Skeletal muscle tissue (tissue), 4 donors: ENCODE results near the gene PLAGL1. TPM values are rescaled to one million over a fixed set of nuclear protein-coding genes. Genes with fewer than 3 reads are reported as not detected.
A peak's percentile ranks its signal among the peaks of the same experiment; 100 is the strongest.
"Not testable (repeated sequence)": the region's sequence is repeated elsewhere in the genome, so short reads cannot be mapped to it uniquely, and the experiment has no call there.

Source experiments
- H3K27ac ChIP-seq: one replicate; pipeline ENCODE4 v1.7.0; 2013; ENCODE audit warnings: mild to moderate bottlenecking, low read depth, low read length, inconsistent platforms
- H3K27me3 ChIP-seq, 3 donors: one replicate each; pipeline ENCODE4 v1.7.0; 2013; ENCODE audit warnings: low read length in 3 of 3; ENCODE audit not compliant: control insufficient read depth in 3 of 3, insufficient read depth in 3 of 3
- H3K36me3 ChIP-seq, 3 donors: one replicate each; pipeline ENCODE4 v1.7.0; 2013; ENCODE audit warnings: low read length in 3 of 3; ENCODE audit not compliant: control insufficient read depth in 3 of 3, insufficient read depth in 3 of 3
- H3K4me1 ChIP-seq, 3 donors: one replicate each; pipeline ENCODE4 v1.7.0; 2013; ENCODE audit warnings: low read length in 3 of 3, mild to moderate bottlenecking in 3 of 3; ENCODE audit not compliant: control insufficient read depth in 3 of 3, insufficient read depth in 3 of 3
- H3K4me3 ChIP-seq, 3 donors: one replicate each; pipeline ENCODE4 v1.7.0; 2013; ENCODE audit warnings: low read length in 3 of 3
- H3K9ac ChIP-seq, 3 donors: one replicate each; pipeline ENCODE4 v1.7.0; 2013; ENCODE audit warnings: low read length in 3 of 3, mild to moderate bottlenecking in 3 of 3, moderate library complexity in 2 of 3, low read depth in 1 of 3
- H3K9me3 ChIP-seq, 3 donors: one replicate each; pipeline ENCODE4 v1.7.0; 2013; ENCODE audit warnings: low read length in 3 of 3; ENCODE audit not compliant: control insufficient read depth in 3 of 3
- total RNA-seq: library from RNA; depleted of rRNA; stranded (reverse); fragments of >200 nt; gene quantifications from one replicate; pipeline ENCODE4 v1.2.3, GENCODE V29; 2014
- donor health status: Osteomylitis.

Gene PLAGL1
- total RNA-seq, 1 donor from 2014 or later: 58.5 TPM

GRCh38 chr6:143928853-143929252 is 79.2 kb downstream of the PLAGL1 start:
- Histone ChIP-seq H3K4me1 (no peaks in the 10 kb centered on the region), H3K9me3 (no peaks in the 10 kb centered on the region), H3K27me3 (no peaks in the 10 kb centered on the region), H3K4me3 (no peak overlapping the region), H3K36me3 (no peaks in the 10 kb centered on the region), H3K9ac (no peak overlapping the region), H3K27ac (no peak overlapping the region)

- H3K4me1 ChIP-seq, H3K36me3 ChIP-seq, H3K4me3 ChIP-seq, H3K9me3 ChIP-seq, H3K27me3 ChIP-seq, H3K9ac ChIP-seq, H3K27ac ChIP-seq: not testable (repeated sequence)
Measured at GRCh38 chr6:143917026-143917425, 91.0 kb downstream of the PLAGL1 start.

GRCh38 chr6:143912671-143913070 is 95.4 kb downstream of the PLAGL1 start:
- Histone ChIP-seq H3K27me3 (no peaks in the 10 kb centered on the region), H3K36me3 (no peaks in the 10 kb centered on the region), H3K9me3 (no peaks in the 10 kb centered on the region), H3K4me3 (no peak overlapping the region), H3K9ac (no peak overlapping the region), H3K4me1 (no peaks in the 10 kb centered on the region), H3K27ac (no peak overlapping the region)

DNA sequence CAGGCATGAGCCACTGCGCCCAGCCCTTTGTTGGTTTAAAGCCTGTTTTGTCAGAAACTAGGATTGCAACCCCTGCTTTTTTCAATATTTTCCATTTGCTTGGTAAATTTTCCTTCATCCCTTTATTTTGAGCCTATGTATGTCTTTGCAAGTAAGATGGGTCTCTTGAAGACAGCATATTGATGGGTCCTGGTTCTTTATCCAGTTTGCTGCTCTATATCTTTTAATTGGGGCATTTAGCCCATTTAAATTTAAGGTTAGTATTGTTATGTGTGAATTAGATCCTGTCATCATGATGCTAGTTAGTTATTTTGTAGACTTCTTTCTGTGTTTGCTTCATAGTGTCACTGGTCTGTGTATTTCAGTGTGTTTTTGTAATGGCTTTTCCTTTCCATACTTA is 97.0 kb downstream of the PLAGL1 start:
- no peaks in the 10 kb centered on the region for H3K4me1 ChIP-seq
- H3K9me3 ChIP-seq: no peaks in the 10 kb centered on the region
- H3K27me3 ChIP-seq: no peaks in the 10 kb centered on the region
- H3K9ac ChIP-seq: no peak overlapping the region
- H3K27ac ChIP-seq: no peak overlapping the region
- no peak overlapping the region for H3K4me3 ChIP-seq
- no peaks in the 10 kb centered on the region for H3K36me3 ChIP-seq

- H3K4me1 ChIP-seq: peaks cover 0 to 13% (median 2%) of the 10 kb centered on the region in 3 donors
- no peak overlapping the region for H3K4me3 ChIP-seq
- no peak overlapping the region for H3K27ac ChIP-seq
- H3K27me3 ChIP-seq: no peaks in the 10 kb centered on the region
- H3K9ac ChIP-seq: no peak overlapping the region
- no peaks in the 10 kb centered on the region for H3K36me3 ChIP-seq
- no peaks in the 10 kb centered on the region for H3K9me3 ChIP-seq
Measured at GRCh38 chr6:143902827-143903226, 105.2 kb downstream of the PLAGL1 start.

GRCh38 chr6:143901885-143902750 is 105.9 kb downstream of the PLAGL1 start:
- Histone ChIP-seq H3K4me3 (peak overlapping the region in 1 of 3 donors; percentile 17), H3K27ac (no peak overlapping the region), H3K27me3 (no peaks in the 10 kb centered on the region), H3K9me3 (no peaks in the 10 kb centered on the region), H3K9ac (no peak overlapping the region), H3K36me3 (no peaks in the 10 kb centered on the region), H3K4me1 (peaks cover 0 to 13% (median 2%) of the 10 kb centered on the region in 3 donors)

- Histone ChIP-seq H3K4me3 (no peak overlapping the region), H3K27me3 (no peaks in the 10 kb centered on the region), H3K9ac (no peak overlapping the region), H3K4me1 (peaks cover 0 to 13% (median 2%) of the 10 kb centered on the region in 3 donors), H3K27ac (no peak overlapping the region), H3K9me3 (no peaks in the 10 kb centered on the region), H3K36me3 (no peaks in the 10 kb centered on the region)
Measured at GRCh38 chr6:143900358-143900757, 107.7 kb downstream of the PLAGL1 start.

DNA sequence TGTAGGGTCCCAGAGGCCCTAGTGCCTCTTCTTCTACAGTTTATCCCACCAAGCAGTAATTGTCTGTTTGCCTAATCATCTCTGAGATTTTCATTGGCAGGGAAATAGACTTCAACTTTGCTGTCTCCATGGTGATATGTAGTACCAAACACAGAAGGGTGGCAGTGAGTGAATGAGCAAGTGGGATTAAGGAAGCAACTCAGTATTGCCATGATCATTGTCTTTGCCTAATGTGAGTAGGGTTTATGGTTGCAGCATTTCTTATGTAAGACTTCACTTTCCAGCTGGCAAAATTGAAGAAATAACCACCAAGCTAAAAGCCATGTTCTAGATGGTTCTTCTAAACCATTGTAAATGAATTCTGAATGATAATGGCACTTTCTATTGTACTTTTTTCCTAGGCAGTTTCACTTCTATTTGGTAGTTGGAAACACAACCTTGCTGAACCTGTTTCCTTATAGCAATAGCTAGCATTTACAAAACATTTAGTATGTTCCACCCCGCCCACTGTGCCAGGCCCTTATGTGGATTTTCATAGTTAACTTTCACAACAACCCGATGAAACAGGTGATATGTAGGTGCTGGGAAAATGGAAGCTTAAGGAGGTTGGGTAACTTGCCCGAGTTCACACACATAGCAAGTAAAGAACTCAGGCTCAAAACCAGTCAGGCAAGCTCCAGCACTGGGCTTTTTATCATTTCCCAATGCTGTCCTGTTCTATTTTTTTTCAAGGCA is 111.8 kb downstream of the PLAGL1 start:
- H3K27ac ChIP-seq: no peak overlapping the region
- H3K9ac ChIP-seq: no peak overlapping the region

GRCh38 chr6:143894655-143895054 is 113.4 kb downstream of the PLAGL1 start:
- no peak overlapping the region for H3K4me3 ChIP-seq
- no peaks in the 10 kb centered on the region for H3K27me3 ChIP-seq
- H3K9ac ChIP-seq: no peak overlapping the region
- H3K9me3 ChIP-seq: no peaks in the 10 kb centered on the region
- no peak overlapping the region for H3K27ac ChIP-seq
- H3K36me3 ChIP-seq: no peaks in the 10 kb centered on the region
- H3K4me1 ChIP-seq: no peaks in the 10 kb centered on the region

More for the DNA sequence above, 111.8 kb downstream of the PLAGL1 start:
- H3K4me3 ChIP-seq: no peak overlapping the region
- no peaks in the 10 kb centered on the region for H3K27me3 ChIP-seq
- H3K9me3 ChIP-seq: no peaks in the 10 kb centered on the region
- no peaks in the 10 kb centered on the region for H3K36me3 ChIP-seq
- no peaks in the 10 kb centered on the region for H3K4me1 ChIP-seq
